Fibroblast of mammary gland (primary cell): ENCODE results near the gene DIP2C.

Experiments
- DNase-seq: peaks from one replicate; pipeline ENCODE4 v3.0.0-alpha.2; 2010; ENCODE audit warnings: low read depth
- H3K4me3 ChIP-seq: 2 replicates; pipeline ENCODE4 v1.5.1; 2011; ENCODE audit warnings: low read depth, mild to moderate bottlenecking, low read length, moderate library complexity; ENCODE audit not compliant: control insufficient read depth
- TF ChIP-seq, protein P1 (sequence below): conservative IDR thresholded peaks from 2 replicates; pipeline ENCODE4 v1.5.1; 2011; ENCODE audit warnings: low read depth, low read length, inconsistent platforms; ENCODE audit not compliant: control insufficient read depth, insufficient read depth

DIP2C gene

DNA sequence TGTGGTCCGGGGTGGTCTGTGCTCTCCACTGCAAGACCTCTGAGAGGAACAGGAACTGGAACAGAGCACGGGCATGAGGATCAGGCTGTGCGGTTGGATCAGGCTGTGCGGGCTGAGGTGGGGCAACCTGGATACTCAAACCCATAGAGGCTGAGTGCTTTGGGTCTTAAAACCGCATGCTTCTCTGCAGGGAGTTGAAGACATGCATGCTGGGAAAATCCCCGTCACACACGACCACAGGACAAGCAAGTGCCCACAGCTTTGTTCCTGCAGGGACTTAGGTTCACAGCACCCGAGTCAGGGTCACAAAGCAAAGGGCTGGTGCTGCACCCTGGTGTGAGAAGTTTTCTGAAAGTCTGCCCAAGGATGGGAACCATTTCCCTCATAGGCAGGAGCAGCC, 333.0 kb downstream of the DIP2C start:
- H3K4me3 ChIP-seq, result no peak overlapping the region
- no peak for DNase-seq
- TF ChIP-seq, protein P1, sequence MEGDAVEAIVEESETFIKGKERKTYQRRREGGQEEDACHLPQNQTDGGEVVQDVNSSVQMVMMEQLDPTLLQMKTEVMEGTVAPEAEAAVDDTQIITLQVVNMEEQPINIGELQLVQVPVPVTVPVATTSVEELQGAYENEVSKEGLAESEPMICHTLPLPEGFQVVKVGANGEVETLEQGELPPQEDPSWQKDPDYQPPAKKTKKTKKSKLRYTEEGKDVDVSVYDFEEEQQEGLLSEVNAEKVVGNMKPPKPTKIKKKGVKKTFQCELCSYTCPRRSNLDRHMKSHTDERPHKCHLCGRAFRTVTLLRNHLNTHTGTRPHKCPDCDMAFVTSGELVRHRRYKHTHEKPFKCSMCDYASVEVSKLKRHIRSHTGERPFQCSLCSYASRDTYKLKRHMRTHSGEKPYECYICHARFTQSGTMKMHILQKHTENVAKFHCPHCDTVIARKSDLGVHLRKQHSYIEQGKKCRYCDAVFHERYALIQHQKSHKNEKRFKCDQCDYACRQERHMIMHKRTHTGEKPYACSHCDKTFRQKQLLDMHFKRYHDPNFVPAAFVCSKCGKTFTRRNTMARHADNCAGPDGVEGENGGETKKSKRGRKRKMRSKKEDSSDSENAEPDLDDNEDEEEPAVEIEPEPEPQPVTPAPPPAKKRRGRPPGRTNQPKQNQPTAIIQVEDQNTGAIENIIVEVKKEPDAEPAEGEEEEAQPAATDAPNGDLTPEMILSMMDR, result no peak

GRCh38 chr10:354901-355617, 334.4 kb downstream of the DIP2C start:
- DNase-seq, result no peak
- H3K4me3 ChIP-seq, result no peak overlapping the region
- TF ChIP-seq, protein P1, result no peak

- TF ChIP-seq, protein P1, result no peak
- no peak overlapping the region for H3K4me3 ChIP-seq
- DNase-seq, result no peak
These were observed 336.8 kb downstream of the DIP2C start for GRCh38 chr10:352476-353235.

DNA sequence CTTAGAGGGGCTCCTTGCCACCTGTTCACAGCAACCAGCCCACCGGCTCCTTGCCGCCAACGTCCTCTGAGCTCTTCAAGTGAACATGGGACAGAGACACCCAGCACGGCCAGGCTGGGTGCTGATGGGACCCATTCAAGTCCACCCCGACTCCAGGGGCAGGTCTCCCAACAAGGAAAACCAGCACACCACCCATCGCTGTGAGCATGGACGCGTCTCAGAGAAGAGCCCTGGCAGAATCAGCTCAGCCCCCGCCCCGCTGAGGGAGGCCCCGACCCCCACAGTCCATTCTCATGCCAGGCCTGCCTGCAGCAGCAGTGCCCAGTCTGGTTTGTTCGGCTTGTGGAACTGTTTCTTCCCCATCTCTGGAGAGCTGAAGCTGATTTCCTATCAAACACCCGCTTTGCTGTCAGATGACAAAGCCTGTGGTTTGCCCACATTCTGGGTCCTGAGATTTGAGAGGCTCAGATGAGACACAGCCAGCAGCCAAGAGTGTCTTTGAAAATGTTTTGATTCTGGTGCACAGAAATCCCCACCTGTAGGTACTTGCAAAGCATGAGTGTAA, 337.6 kb downstream of the DIP2C start:
- TF ChIP-seq, protein P1, result no peak
- DNase-seq, result no peak
- no peak overlapping the region for H3K4me3 ChIP-seq

GRCh38 chr10:350981-351501, 338.4 kb downstream of the DIP2C start:
- no peak for DNase-seq
- TF ChIP-seq, protein P1, result no peak

GRCh38 chr10:349081-349480, 340.4 kb downstream of the DIP2C start:
- DNase-seq, result no peak
- TF ChIP-seq, protein P1, result no peak
- no peak overlapping the region for H3K4me3 ChIP-seq

More at GRCh38 chr10:350981-351501, 338.4 kb downstream of the DIP2C start:
- no peak overlapping the region for H3K4me3 ChIP-seq
